Smooth muscle cell (in vitro differentiated cells): ENCODE measurements around the gene LIPJ. TPM values are rescaled to one million over a fixed set of nuclear protein-coding genes. Genes with fewer than 3 reads are reported as not detected.

Experiments used
- DNase-seq: peaks from one replicate; lab custom pipeline; 2025; ENCODE audit not compliant: unreplicated experiment; lab: John Stamatoyannopoulos, UW
- H2AFZ ChIP-seq: fragments of 200-600 bp; sonication (generic); 2 replicates; pipeline ENCODE4 v1.6.0; 2016; ENCODE audit warnings: antibody characterized with exemption, low read depth, mild to moderate bottlenecking
- H3F3A ChIP-seq: fragments of 200-600 bp; sonication (generic); 2 replicates; pipeline ENCODE4 v1.6.0; 2017; ENCODE audit warnings: antibody characterized with exemption, low read depth
- H3K27ac ChIP-seq: fragments of 200-600 bp; sonication (generic); 2 replicates; pipeline ENCODE4 v1.5.1; 2016; ENCODE audit warnings: low read depth, mild to moderate bottlenecking
- H3K27me3 ChIP-seq: fragments of 200-600 bp; sonication (generic); 2 replicates; pipeline ENCODE4 v1.6.1; 2016; ENCODE audit warnings: low read depth, mild to moderate bottlenecking
- H3K36me3 ChIP-seq: fragments of 200-600 bp; sonication (generic); 2 replicates; pipeline ENCODE4 v1.5.1; 2016; ENCODE audit warnings: low read depth
- H3K4me1 ChIP-seq: fragments of 200-600 bp; sonication (generic); 2 replicates; pipeline ENCODE4 v1.5.1; 2016; ENCODE audit warnings: low read depth
- H3K4me2 ChIP-seq: fragments of 200-600 bp; sonication (generic); 2 replicates; pipeline ENCODE4 v1.6.0; 2016; ENCODE audit warnings: mild to moderate bottlenecking
- H3K4me3 ChIP-seq: fragments of 200-600 bp; sonication (generic); 2 replicates; pipeline ENCODE4 v1.5.1; 2016; ENCODE audit warnings: mild to moderate bottlenecking
- H3K79me2 ChIP-seq: fragments of 200-600 bp; sonication (generic); 2 replicates; pipeline ENCODE4 v1.6.0; 2016; ENCODE audit warnings: low read depth, mild to moderate bottlenecking
- H3K9ac ChIP-seq: fragments of 200-600 bp; sonication (generic); 2 replicates; pipeline ENCODE4 v1.6.0; 2016; ENCODE audit warnings: low read depth
- H3K9me3 ChIP-seq: fragments of 200-600 bp; sonication (generic); replicated peaks from 2 replicates; pipeline ENCODE4 v1.5.1; 2016; ENCODE audit warnings: low read depth
- H4K20me1 ChIP-seq: fragments of 200-600 bp; sonication (generic); 2 replicates; pipeline ENCODE4 v1.6.0; 2016; ENCODE audit warnings: low read depth
- whole genome bisulfite sequencing: methylation state at CpG from one replicate; pipeline ENCODE4 v1.1.7; 2016; ENCODE audit warnings: low lambda C conversion rate; 5-methylcytosine and 5-hydroxymethylcytosine counted together
- polyA plus RNA-seq: library from polyadenylated mRNA; unstranded; fragments of >200 nt; fragmentation: Nextera tagmentation; extraction: Ambion mirVana; gene quantifications from 2 replicates; pipeline ENCODE4 v1.2.1, GENCODE V29; 2016
- total RNA-seq: library from RNA; depleted of rRNA; stranded (reverse); fragments of >200 nt; gene quantifications from 2 replicates; pipeline ENCODE4 v1.2.3, GENCODE V29; 2014
- TF ChIP-seq, protein P1 (sequence below): fragments of 200-600 bp; sonication (generic); IDR thresholded peaks from 2 replicates; pipeline ENCODE4 v1.5.1; 2017; ENCODE audit warnings: borderline replicate concordance, mild to moderate bottlenecking, antibody characterized with exemption; ENCODE audit not compliant: insufficient read depth, poor library complexity, severe bottlenecking

LIPJ gene
- total and polyA plus RNA-seq, 2 experiments from 2014 or later, result not detected

DNA sequence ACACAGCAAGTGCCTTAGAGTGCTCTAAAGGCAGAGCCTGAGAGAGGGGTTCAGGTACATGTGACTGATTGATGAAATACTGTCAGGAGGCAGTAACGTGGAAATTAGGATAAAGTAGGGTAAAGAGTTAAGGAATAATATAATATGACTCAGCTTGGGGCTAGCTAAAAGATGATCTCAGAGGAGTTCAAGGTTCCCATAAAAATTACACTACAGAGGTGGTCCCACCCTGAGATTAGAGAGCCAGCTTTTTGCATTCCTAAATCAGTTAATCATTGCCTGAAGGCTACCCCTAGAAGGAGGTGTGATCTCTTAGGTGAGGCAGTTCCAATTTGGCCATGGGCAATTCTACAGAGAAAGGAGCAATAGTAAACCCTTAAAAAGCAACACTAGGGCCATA is 5.8 kb downstream of the LIPJ start:
- Histone ChIP-seq H3K4me2 (no peak overlapping the region), H3K27ac (no peak overlapping the region), H3K27me3 (peaks cover 45% of the 10 kb centered on the region), H3K4me1 (no peaks in the 10 kb centered on the region), H3K9me3 (no peaks in the 10 kb centered on the region), H3K36me3 (no peaks in the 10 kb centered on the region), H3K9ac (no peak overlapping the region), H3K79me2 (no peaks in the 10 kb centered on the region), H2AFZ (no peak overlapping the region), H3K4me3 (no peak overlapping the region), H3F3A (no peaks in the 10 kb centered on the region), H4K20me1 (no peaks in the 10 kb centered on the region)
- DNase-seq, result no peak
- WGBS, result 45% methylated on average over 1 of the region's 1 CpG
- TF ChIP-seq, protein P1, sequence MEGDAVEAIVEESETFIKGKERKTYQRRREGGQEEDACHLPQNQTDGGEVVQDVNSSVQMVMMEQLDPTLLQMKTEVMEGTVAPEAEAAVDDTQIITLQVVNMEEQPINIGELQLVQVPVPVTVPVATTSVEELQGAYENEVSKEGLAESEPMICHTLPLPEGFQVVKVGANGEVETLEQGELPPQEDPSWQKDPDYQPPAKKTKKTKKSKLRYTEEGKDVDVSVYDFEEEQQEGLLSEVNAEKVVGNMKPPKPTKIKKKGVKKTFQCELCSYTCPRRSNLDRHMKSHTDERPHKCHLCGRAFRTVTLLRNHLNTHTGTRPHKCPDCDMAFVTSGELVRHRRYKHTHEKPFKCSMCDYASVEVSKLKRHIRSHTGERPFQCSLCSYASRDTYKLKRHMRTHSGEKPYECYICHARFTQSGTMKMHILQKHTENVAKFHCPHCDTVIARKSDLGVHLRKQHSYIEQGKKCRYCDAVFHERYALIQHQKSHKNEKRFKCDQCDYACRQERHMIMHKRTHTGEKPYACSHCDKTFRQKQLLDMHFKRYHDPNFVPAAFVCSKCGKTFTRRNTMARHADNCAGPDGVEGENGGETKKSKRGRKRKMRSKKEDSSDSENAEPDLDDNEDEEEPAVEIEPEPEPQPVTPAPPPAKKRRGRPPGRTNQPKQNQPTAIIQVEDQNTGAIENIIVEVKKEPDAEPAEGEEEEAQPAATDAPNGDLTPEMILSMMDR, result no peak

DNA sequence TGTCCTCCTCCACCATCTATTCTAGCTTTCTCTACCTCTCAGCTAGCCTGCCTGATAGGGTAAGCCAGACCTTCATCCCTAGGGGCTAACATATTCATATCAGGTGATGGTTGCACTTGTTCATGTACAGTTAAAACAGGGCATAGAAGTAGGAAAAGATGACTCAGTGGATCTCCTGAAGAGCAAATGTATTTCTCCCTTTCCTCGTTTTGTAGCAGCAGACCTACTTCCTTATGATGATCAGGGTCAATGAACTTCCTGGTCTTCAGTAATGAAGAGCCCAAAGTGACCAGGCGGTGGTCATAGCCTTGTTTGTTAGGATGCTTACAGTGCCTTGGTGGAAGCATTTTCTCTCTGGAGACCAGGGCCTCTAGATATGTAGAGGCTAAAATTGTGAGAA is 6.3 kb downstream of the LIPJ start:
- Histone ChIP-seq H3K4me2 (no peak overlapping the region), H3K79me2 (no peaks in the 10 kb centered on the region), H3K36me3 (no peaks in the 10 kb centered on the region), H3K4me3 (no peak overlapping the region), H3K9ac (no peak overlapping the region), H4K20me1 (no peaks in the 10 kb centered on the region), H3K9me3 (no peaks in the 10 kb centered on the region), H3F3A (no peaks in the 10 kb centered on the region), H3K27ac (no peak overlapping the region), H3K27me3 (peaks cover 44% of the 10 kb centered on the region), H2AFZ (no peak overlapping the region), H3K4me1 (no peaks in the 10 kb centered on the region)
- WGBS, result 84% methylated on average over 2 of the region's 2 CpGs
- DNase-seq, result no peak
- TF ChIP-seq, protein P1, result no peak

DNA sequence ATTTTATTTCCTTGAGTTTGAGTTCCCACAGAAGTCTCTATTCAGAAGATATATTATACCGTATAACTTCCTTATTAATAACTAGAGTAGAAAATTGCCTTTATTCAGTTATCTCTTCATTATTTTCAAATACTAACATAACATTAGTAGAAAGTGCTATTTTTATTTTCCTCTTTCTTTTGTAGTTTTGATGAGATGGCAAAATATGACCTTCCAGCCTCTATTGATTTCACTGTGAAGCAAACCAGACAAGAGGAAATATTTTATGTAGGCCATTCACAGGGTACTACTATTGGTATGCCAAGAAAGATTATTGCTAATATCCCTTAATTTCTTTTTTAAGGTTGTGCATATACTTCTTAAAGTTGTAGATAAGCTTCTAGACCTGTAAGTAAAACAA is 7.9 kb downstream of the LIPJ start:
- Histone ChIP-seq H3F3A (no peaks in the 10 kb centered on the region), H3K27me3 (peaks cover 30% of the 10 kb centered on the region), H3K79me2 (no peaks in the 10 kb centered on the region), H3K4me1 (no peaks in the 10 kb centered on the region), H3K36me3 (no peaks in the 10 kb centered on the region), H3K9me3 (no peaks in the 10 kb centered on the region), H3K4me3 (no peak overlapping the region), H3K27ac (no peak overlapping the region), H3K9ac (no peak overlapping the region), H3K4me2 (no peak overlapping the region), H4K20me1 (no peaks in the 10 kb centered on the region), H2AFZ (no peak overlapping the region)
- TF ChIP-seq, protein P1, result no peak
- WGBS, result 98% methylated on average over 1 of the region's 1 CpG
- DNase-seq, result no peak

DNA sequence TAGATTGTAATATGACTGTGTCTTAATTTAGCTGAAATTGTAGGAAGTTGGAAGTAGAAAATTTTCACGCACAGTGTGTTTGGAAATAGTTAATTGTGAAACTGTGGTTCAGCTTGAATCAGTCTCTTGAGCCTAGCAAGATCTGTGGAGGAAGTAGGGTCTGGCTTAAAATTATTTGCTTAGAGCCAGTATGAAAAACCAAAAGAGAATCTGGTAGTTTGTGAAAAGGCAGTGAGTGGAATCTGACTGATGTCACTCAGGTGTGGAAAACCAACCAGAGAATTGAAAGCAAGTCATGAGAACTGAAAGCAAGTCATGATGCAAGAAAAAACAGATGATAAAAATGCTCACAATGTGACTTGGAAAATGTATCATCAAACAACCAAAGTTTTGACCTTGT is 11.5 kb downstream of the LIPJ start:
- DNase-seq, result no peak
- no peaks in the 10 kb centered on the region for H3K36me3 ChIP-seq
- peaks cover 17% of the 10 kb centered on the region for H3K27me3 ChIP-seq
- H3K4me2 ChIP-seq, result no peak overlapping the region
- H3K79me2 ChIP-seq, result no peaks in the 10 kb centered on the region
- no peaks in the 10 kb centered on the region for H3K9me3 ChIP-seq
- no peak overlapping the region for H3K27ac ChIP-seq
- no peak overlapping the region for H2AFZ ChIP-seq
- H4K20me1 ChIP-seq, result no peaks in the 10 kb centered on the region
- H3K4me3 ChIP-seq, result no peak overlapping the region
- no peaks in the 10 kb centered on the region for H3K4me1 ChIP-seq
- no peaks in the 10 kb centered on the region for H3F3A ChIP-seq
- no peak overlapping the region for H3K9ac ChIP-seq
- TF ChIP-seq, protein P1, result no peak
- 86% methylated on average over 1 of the region's 1 CpG for WGBS
